Heart right ventricle (tissue), 16 donors: Measurements from ENCODE around the gene CDHR5. TPM values are rescaled to one million over a fixed set of nuclear protein-coding genes. Genes with fewer than 3 reads are reported as not detected.

Source experiments
- ATAC-seq, 8 donors: fragments of 200-7000 bp; cut with Tn5 transposase; one replicate each; pipeline ENCODE4 v1.9.1; 2020; ENCODE audit warnings: mild to moderate bottlenecking in 8 of 8, moderate library complexity in 8 of 8, moderate number of reproducible peaks in 1 of 8
- DNase-seq, 2 donors: peaks; one replicate each; pipeline ENCODE4 v3.0.0-alpha.2; 2020
- H3K27ac ChIP-seq, 10 donors: fragments of 200-600 bp; sonication (generic) in 2 of 10; one replicate each; pipeline versions ENCODE4 v1.5.0 to v1.8.0; 2020 to 2022; ENCODE audit warnings: mild to moderate bottlenecking in 3 of 10
- H3K27me3 ChIP-seq, 7 donors: fragments of 200-600 bp; one replicate each; pipeline ENCODE4 v1.8.0; 2021 to 2022; ENCODE audit warnings: mild to moderate bottlenecking in 2 of 7
- H3K36me3 ChIP-seq, 9 donors: fragments of 200-600 bp; sonication (generic) in 1 of 9; one replicate each; pipeline versions ENCODE4 v1.5.0 to v1.8.0; 2020 to 2022; ENCODE audit warnings: mild to moderate bottlenecking in 2 of 9
- H3K4me1 ChIP-seq, 9 donors: fragments of 200-600 bp; sonication (generic) in 1 of 9; one replicate each; pipeline versions ENCODE4 v1.5.0 to v1.8.0; 2020 to 2022; ENCODE audit warnings: mild to moderate bottlenecking in 4 of 9
- H3K4me3 ChIP-seq, 10 donors: fragments of 200-600 bp; sonication (generic) in 2 of 10; one replicate each; pipeline versions ENCODE4 v1.5.0 to v1.8.0; 2020 to 2022; ENCODE audit warnings: mild to moderate bottlenecking in 7 of 10, moderate library complexity in 2 of 10
- H3K9me3 ChIP-seq, 11 donors: fragments of 200-600 bp in 10 of 11; sonication (generic) in 2 of 11; one replicate each; pipeline versions ENCODE4 v1.5.0 to v1.8.0; 2013 to 2022; ENCODE audit warnings: mild to moderate bottlenecking in 2 of 11, control low read depth in 1 of 11, moderate library complexity in 1 of 11
- CTCF ChIP-seq, 9 donors: fragments of 200-600 bp; sonication (generic) in 2 of 9; IDR thresholded peaks; one replicate each; pipeline versions ENCODE4 v1.5.0 to v1.8.0; 2021 to 2022; ENCODE audit warnings: antibody characterized with exemption in 9 of 9, mild to moderate bottlenecking in 5 of 9, moderate library complexity in 1 of 9
- WGBS, 2 donors: extraction: QIAGEN DNeasy Blood & Tissue Kit; methylation state at CpG; one replicate each; pipeline ENCODE4 v1.1.7; 2013; ENCODE audit warnings: inconsistent platforms in 1 of 2; 5-methylcytosine and 5-hydroxymethylcytosine counted together
- intact Hi-C, 10 donors: fragments of 100-400 bp; cut with DNase I; formaldehyde crosslinking; loops; one replicate each; pipeline versions ENCODE4 v1.11.1 to v1.14.2; 2022
- polyA plus RNA-seq, 2 donors: library from polyadenylated mRNA; stranded (reverse); fragments of 200-250 nt; gene quantifications; one replicate each; pipeline ENCODE4 v1.2.3, GENCODE V29; 2013
- total RNA-seq, 10 donors: library from RNA; stranded (reverse); fragmentation: NEBNext Ultra II Directional in 3 of 10; extraction: Animal tissue kit (Norgen Biotek cat#: 25700) in 3 of 10; gene quantifications; one replicate each; pipeline versions ENCODE4 v1.2.1 to v1.2.4, GENCODE V29; 2021 to 2023
- donor health status: Arrhythmogenic right ventricular cardiomyopathy.
- donor health status: ischemic (EF 13 %, LVEDD 7.1; RV severe dilation, severe dysfunction).
- donor health status: healthy with polysubstance abuse.
- donor health status: DM: no; HTN: yes; CAD: no.
- donor health status: DM: no; HTN: no; CAD: no.
- donor health status: ischemic (EF 25% LVEDD 6.9; RV normal size, moderate dysfunction).
- donor health status: ischemic (EF 25% LVEDD 5.7; RV mildly dilated, moderate dysfunction).
- donor health status: healthy.
- donor health status: DM: yes; HTN: yes; CAD: no.
- donor health status: Ischemic cardiomyopathy.
- donor health status: ischemic (EF 35%, LVEDD 5.7; RV mildly dilated, moderate dysfunction).
- donor health status: nonischemic (EF 11% LVEDD 7.7; RV severe dilation, severe dysfunction).
- donor health status: DM: yes; HTN: yes; CAD: no.
- donor health status: PGD.
- donor health status: ischemic (EF 29% LVEDD 5.4; RV normal size, mild dysfunction).
- donor health status: nonischemic (EF 23%, LVEDD 6.1; RV moderate dilation, normal function).

The CDHR5 gene
- total and polyA plus RNA-seq, 12 donors, result not detected

GRCh38 chr11:611001-611996 is 13.5 kb downstream of the CDHR5 start:
- ATAC-seq, result no peak
- Histone ChIP-seq H3K27ac (no peak overlapping the region), H3K4me3 (no peak overlapping the region), H3K4me1 (peaks cover 13 to 49% (median 31%) of the 10 kb centered on the region in 9 donors), H3K27me3 (no peaks in the 10 kb centered on the region), H3K36me3 (peaks cover 0 to 88% (median 60%) of the 10 kb centered on the region in 9 donors), H3K9me3 (no peaks in the 10 kb centered on the region)
- no peak for DNase-seq
- intact Hi-C loops, result loop anchor here in 1 of 10 donors (5.0 kb wide), 1 partner anchor 34 kb away; the partner anchor contains the start of gene PHRF1
- 86 to 93% methylated on average over 45 to 49 of the region's 49 CpGs for WGBS, 2 donors
- TF ChIP-seq CTCF (IDR thresholded peaks at IDR 0.05), result no peak

- intact Hi-C loops, result loop anchor here in 1 of 10 donors (5.0 kb wide), 1 partner anchor 33 kb away; the partner anchor contains the start of gene PHRF1
- H3K4me1 ChIP-seq, result peaks cover 13 to 50% (median 30%) of the 10 kb centered on the region in 9 donors
Observed at GRCh38 chr11:610146-610801, 14.5 kb downstream of the CDHR5 start.

GRCh38 chr11:609341-609811 is 15.4 kb downstream of the CDHR5 start:
- Histone ChIP-seq H3K9me3 (no peaks in the 10 kb centered on the region), H3K36me3 (peaks cover 0 to 100% (median 74%) of the 10 kb centered on the region in 9 donors), H3K27me3 (no peaks in the 10 kb centered on the region), H3K27ac (peak overlapping the region in 2 of 10 donors; percentile 34 to 65), H3K4me1 (peaks cover 6 to 41% (median 21%) of the 10 kb centered on the region in 9 donors), H3K4me3 (no peak overlapping the region)
- WGBS, 2 donors, result 93 to 97% methylated on average over 28 of the region's 28 CpGs
- TF ChIP-seq CTCF (IDR thresholded peaks at IDR 0.05), result no peak
- intact Hi-C loops, result no loop called here
- ATAC-seq (no peak), DNase-seq (no peak)

More at GRCh38 chr11:610146-610801, 14.5 kb downstream of the CDHR5 start:
- H3K36me3 ChIP-seq, result peaks cover 0 to 98% (median 68%) of the 10 kb centered on the region in 9 donors
- no peaks in the 10 kb centered on the region for H3K27me3 ChIP-seq
- 95 to 97% methylated on average over 18 of the region's 18 CpGs for WGBS, 2 donors
- ATAC-seq (no peak), DNase-seq (no peak)
- H3K9me3 ChIP-seq, result no peaks in the 10 kb centered on the region
- TF ChIP-seq CTCF (IDR thresholded peaks at IDR 0.05), result no peak
- H3K4me3 ChIP-seq, result no peak overlapping the region
- no peak overlapping the region for H3K27ac ChIP-seq

GRCh38 chr11:608791-609251 is 15.9 kb downstream of the CDHR5 start:
- TF ChIP-seq CTCF (IDR thresholded peaks at IDR 0.05), result no peak
- Histone ChIP-seq H3K36me3 (peaks cover 0 to 100% (median 79%) of the 10 kb centered on the region in 9 donors), H3K9me3 (no peaks in the 10 kb centered on the region), H3K4me1 (peaks cover 3 to 35% (median 15%) of the 10 kb centered on the region in 9 donors), H3K27me3 (no peaks in the 10 kb centered on the region), H3K27ac (peak overlapping the region in 5 of 10 donors; percentile 32 to 65 (median 43)), H3K4me3 (peak overlapping the region in 1 of 10 donors; percentile 3)
- DNase-seq (peak; percentile 34 to 51), ATAC-seq (peak in 2 of 8 donors; percentile 20 to 26)
- intact Hi-C loops, result no loop called here
- WGBS, 2 donors, result 60 to 66% methylated on average over 28 of the region's 28 CpGs
